GM13977 (cell line): ENCODE measurements around the gene REPIN1.

Source experiments
- DNase-seq: peaks from one replicate; pipeline ENCODE4 v3.0.0; 2012; ENCODE audit warnings: low spot score
- in situ Hi-C: fragments of 300-500 bp; cut with MboI; formaldehyde crosslinking; loops from one replicate; pipeline ENCODE4 v1.12.0; 2022; ENCODE audit warnings: low sequenced_read_pairs, low pct_unique_long_range_greater_than_20kb, mixed read lengths, inconsistent platforms; ENCODE audit not compliant: unreplicated experiment
- TF ChIP-seq, protein P1 (sequence below): IDR thresholded peaks from 2 replicates; pipeline ENCODE4 v1.5.1; 2012; ENCODE audit warnings: mild to moderate bottlenecking, control low read depth; ENCODE audit not compliant: insufficient read depth; ENCODE audit errors: extremely low read depth, missing control alignments

Gene REPIN1

DNA sequence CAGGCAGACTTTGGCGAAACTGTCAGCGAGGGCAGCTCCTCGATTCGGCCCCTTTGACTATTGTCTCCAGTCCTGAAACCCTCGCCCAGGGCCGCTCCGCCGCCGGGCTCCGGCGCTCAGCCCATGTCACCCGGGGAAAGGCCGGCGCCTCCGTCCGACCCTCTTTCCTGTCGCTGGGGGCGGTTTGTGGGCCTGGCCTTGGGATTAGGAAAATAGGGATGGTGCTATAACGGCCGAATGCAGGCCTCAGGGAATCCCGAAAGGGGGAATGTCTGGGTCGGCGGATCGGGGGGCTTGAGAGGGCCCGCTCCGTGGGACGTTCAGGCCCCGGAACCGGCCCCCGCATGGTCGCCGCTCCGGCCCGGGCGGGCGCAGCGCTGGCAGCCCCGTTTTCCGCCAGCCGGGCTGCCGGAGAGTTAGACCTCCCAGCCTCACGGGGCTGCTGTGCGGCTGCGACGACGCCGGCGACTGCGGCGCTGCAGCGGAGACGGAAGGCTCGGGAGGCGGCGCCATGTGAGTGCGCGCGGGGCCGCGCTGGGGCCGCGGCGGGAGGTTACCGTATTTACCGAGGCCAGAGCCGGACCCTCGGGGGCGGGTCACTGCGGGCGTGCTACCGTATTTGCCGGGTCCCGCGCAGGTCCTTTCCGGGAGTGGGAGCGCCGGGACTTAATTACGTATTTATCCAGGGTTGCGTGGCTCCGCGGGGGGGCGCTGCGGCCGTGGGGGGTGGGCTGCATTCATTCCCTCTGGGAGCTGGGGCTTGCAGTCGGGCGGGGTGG lies 36.4 kb downstream of the REPIN1 start:
- DNase-seq = peak; percentile 93
- in situ Hi-C loops = no loop called here
- TF ChIP-seq, protein P1, sequence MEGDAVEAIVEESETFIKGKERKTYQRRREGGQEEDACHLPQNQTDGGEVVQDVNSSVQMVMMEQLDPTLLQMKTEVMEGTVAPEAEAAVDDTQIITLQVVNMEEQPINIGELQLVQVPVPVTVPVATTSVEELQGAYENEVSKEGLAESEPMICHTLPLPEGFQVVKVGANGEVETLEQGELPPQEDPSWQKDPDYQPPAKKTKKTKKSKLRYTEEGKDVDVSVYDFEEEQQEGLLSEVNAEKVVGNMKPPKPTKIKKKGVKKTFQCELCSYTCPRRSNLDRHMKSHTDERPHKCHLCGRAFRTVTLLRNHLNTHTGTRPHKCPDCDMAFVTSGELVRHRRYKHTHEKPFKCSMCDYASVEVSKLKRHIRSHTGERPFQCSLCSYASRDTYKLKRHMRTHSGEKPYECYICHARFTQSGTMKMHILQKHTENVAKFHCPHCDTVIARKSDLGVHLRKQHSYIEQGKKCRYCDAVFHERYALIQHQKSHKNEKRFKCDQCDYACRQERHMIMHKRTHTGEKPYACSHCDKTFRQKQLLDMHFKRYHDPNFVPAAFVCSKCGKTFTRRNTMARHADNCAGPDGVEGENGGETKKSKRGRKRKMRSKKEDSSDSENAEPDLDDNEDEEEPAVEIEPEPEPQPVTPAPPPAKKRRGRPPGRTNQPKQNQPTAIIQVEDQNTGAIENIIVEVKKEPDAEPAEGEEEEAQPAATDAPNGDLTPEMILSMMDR = peak; percentile 37

DNA sequence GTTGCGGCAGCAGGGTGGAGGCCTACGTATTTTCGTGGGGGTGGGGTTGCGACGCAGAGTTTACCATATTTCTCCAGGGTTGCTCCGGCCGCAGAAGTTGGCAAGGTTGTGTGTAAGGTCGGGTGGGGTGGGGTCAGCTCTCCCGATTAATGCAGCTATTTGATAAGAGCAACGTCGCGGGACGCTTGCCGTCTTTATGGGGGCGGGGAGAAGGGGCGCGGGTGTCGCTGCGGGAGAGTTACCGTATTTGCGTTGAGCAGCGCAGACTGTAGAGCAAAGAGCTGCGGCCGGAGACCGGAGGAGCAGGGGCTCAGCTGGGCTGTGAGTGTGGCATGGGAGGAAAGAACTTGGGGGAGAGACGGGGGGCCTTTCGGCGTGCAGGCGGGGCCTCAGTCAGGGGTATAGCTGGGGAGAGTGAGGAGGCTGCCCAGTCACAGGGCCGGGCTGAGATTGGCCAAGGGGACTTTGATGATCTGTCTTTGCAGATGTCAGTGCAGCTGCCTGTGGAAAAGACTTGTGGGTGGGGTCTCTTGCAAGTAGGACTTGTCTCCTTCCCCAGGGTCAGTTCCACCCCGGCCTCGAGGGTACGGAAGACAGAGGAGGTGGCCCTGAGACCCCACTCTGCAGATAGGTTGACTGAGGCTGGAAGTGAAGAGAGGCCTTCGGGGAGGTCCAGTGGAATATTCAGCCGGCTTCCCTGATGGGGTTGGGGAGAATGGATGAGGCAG lies 37.1 kb downstream of the REPIN1 start:
- TF ChIP-seq, protein P1 = no peak
- DNase-seq = peak; percentile 66
- in situ Hi-C loops = no loop called here

DNA sequence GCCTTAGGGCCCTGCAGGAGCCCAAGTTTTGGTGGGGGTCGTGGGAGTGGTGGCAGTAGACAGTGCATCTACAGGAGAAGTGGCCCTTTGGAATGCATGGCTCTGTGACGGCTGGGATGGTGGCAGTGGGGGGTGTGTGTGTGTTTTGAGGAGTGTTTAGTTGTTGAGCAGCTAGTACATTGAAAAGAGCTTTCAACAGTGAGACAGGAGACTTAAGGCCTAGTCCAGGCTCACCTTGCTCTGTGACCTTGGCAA lies 37.6 kb downstream of the REPIN1 start:
- no peak for DNase-seq
- in situ Hi-C loops = no loop called here
- TF ChIP-seq, protein P1 = no peak

DNA sequence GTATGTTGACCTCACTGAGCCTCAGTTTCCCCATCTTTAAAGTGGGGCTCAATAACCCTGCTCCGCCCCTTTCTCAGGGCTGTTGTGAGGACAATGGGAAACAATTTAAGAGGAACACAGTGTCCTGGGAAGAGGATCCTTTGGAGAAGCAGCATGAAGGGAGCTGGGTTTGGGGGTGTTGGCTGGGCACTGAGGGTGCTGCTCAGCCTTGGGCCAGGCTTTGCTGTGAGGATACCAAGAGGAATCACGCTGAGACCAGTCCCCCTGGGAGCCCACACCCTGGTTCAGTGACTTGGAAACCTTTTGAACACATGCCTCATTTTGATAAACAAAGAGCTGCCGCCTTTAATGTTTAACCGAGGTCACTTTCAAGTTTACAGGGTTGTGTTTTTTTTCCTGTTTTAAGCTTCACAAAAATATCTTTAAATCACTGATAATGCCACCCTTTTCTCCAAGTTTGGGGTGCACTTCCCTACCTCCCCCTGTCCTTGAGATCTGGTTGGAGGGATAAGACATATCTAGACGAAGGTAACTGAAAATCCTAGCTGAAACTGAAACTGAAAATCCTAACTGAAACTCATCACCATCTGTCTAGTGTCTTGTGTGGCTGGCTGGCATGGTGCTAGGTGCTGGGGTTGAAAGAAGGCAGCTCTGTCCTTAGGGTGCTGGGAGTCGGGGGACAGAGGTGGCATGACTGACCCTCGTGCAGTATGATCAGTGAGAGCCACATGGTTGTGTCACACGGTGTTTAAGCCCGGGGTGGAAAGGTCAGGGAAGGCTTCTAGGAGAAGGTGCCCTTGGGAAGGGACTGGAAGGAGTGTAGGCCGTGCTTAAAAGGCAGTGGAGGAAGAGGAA lies 38.2 kb downstream of the REPIN1 start:
- in situ Hi-C loops = no loop called here
- TF ChIP-seq, protein P1 = no peak
- peak; percentile 74 for DNase-seq

DNA sequence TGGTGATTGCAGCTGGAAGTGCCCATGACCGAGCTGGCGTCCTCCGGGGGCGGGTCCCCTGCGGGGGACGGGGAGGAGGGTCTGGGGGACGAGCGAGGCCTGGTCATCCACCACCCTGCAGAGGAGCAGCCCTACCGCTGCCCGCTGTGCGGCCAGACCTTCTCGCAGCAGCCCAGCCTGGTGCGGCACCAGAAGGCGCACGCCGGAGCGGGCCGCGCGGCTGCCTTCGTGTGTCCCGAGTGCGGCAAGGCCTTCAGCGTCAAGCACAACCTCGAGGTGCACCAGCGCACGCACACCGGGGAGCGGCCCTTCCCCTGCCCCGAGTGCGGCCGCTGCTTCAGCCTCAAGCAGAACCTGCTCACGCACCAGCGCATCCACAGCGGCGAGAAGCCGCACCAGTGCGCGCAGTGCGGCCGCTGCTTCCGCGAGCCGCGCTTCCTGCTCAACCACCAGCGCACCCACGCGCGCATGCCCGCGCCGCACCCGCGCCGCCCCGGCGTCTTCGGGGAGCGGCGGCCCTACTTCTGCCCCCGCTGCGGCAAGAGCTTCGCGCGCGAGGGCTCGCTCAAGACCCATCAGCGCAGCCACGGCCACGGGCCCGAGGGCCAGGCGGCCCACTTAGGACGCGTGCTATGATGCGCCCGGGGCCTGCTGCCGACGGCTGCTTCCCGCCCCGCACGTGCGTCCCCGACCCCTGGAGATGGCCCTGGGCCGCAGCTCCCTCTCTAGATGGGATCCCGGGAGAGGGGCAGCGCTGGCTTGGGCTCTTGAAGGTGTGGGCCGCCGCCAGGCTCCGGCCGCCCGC lies 39.2 kb downstream of the REPIN1 start:
- TF ChIP-seq, protein P1 = no peak
- no peak for DNase-seq
- in situ Hi-C loops = no loop called here
